Activated naive CD4-positive, alpha-beta T cell treated with anti-CD3 and anti-CD28 coated beads, Interleukin-2, amount 10 ng/mL, durations not matched to agents 7 days and 5 days (primary cell): ENCODE results near the gene NEK7.

Experiments
- CTCF ChIA-PET: fragments of 350-600 bp; sonication (Branson Sonifier 250); formaldehyde crosslinking; loops from one replicate; lab custom pipeline; 2021; ENCODE audit warnings: antibody characterized with exemption; lab: Charles Lee
- DNase-seq: peaks from one replicate; pipeline ENCODE4 v3.0.0-alpha.2; 2020
- H3K27ac Mint-ChIP-seq: one replicate; pipeline ENCODE4 v1.8.0; 2021; ENCODE audit warnings: mild to moderate bottlenecking, moderate library complexity, mixed read lengths
- H3K27me3 Mint-ChIP-seq: one replicate; pipeline ENCODE4 v1.8.0; 2021; ENCODE audit warnings: mild to moderate bottlenecking, mixed read lengths
- H3K36me3 Mint-ChIP-seq: one replicate; pipeline ENCODE4 v1.8.0; 2021; ENCODE audit warnings: mixed read lengths
- H3K4me1 Mint-ChIP-seq: one replicate; pipeline ENCODE4 v1.8.0; 2021; ENCODE audit warnings: mixed read lengths
- H3K4me3 Mint-ChIP-seq: one replicate; pipeline ENCODE4 v1.8.0; 2021; ENCODE audit warnings: mild to moderate bottlenecking, moderate library complexity, mixed read lengths
- H3K9me3 Mint-ChIP-seq: one replicate; pipeline ENCODE4 v1.8.0; 2021; ENCODE audit warnings: mixed read lengths

Gene NEK7

GRCh38 chr1:198254521-198254920, 97.7 kb downstream of the NEK7 start:
- CTCF ChIA-PET: no interaction called here
- DNase-seq: no peak
- Mint-ChIP-seq H3K9me3 (peaks cover 2% of the 10 kb centered on the region), H3K36me3 (peaks cover 9% of the 10 kb centered on the region), H3K27ac (no peak overlapping the region), H3K4me3 (no peak overlapping the region), H3K4me1 (peaks cover 25% of the 10 kb centered on the region), H3K27me3 (no peaks in the 10 kb centered on the region)

GRCh38 chr1:198254948-198255347, 98.2 kb downstream of the NEK7 start:
- no peaks in the 10 kb centered on the region for H3K27me3 Mint-ChIP-seq
- H3K4me3 Mint-ChIP-seq: no peak overlapping the region
- DNase-seq: no peak
- H3K4me1 Mint-ChIP-seq: peaks cover 28% of the 10 kb centered on the region
- peaks cover 2% of the 10 kb centered on the region for H3K9me3 Mint-ChIP-seq
- no peak overlapping the region for H3K27ac Mint-ChIP-seq
- CTCF ChIA-PET: interaction anchor here (1.1 kb wide), 1 partner anchor 53 kb away, joined by 3 read pairs; no protein-coding TSS in a partner anchor
- H3K36me3 Mint-ChIP-seq: peaks cover 8% of the 10 kb centered on the region

GRCh38 chr1:198255784-198256183, 99.0 kb downstream of the NEK7 start:
- Mint-ChIP-seq H3K27me3 (no peaks in the 10 kb centered on the region), H3K4me1 (peaks cover 28% of the 10 kb centered on the region), H3K9me3 (peaks cover 2% of the 10 kb centered on the region), H3K36me3 (peaks cover 9% of the 10 kb centered on the region), H3K27ac (no peak overlapping the region), H3K4me3 (no peak overlapping the region)
- CTCF ChIA-PET: interaction anchor here (1.1 kb wide), 1 partner anchor 54 kb away, joined by 3 read pairs; no protein-coding TSS in a partner anchor
- no peak for DNase-seq

GRCh38 chr1:198258491-198258890, 101.7 kb downstream of the NEK7 start:
- H3K36me3 Mint-ChIP-seq: peaks cover 3% of the 10 kb centered on the region
- no peak overlapping the region for H3K4me3 Mint-ChIP-seq
- DNase-seq: no peak
- CTCF ChIA-PET: interaction anchor here (0.6 kb wide), 1 partner anchor 32 kb away, joined by 3 read pairs; no protein-coding TSS in a partner anchor
- H3K9me3 Mint-ChIP-seq: no peaks in the 10 kb centered on the region
- no peaks in the 10 kb centered on the region for H3K27me3 Mint-ChIP-seq
- H3K4me1 Mint-ChIP-seq: peaks cover 21% of the 10 kb centered on the region
- peak overlapping the region; percentile 60 for H3K27ac Mint-ChIP-seq

GRCh38 chr1:198259333-198260074, 102.7 kb downstream of the NEK7 start:
- Mint-ChIP-seq H3K27me3 (no peaks in the 10 kb centered on the region), H3K4me3 (no peak overlapping the region), H3K36me3 (peaks cover 5% of the 10 kb centered on the region), H3K27ac (no peak overlapping the region), H3K9me3 (no peaks in the 10 kb centered on the region), H3K4me1 (peaks cover 18% of the 10 kb centered on the region)
- CTCF ChIA-PET: interaction anchor here (0.8 kb wide), 1 partner anchor 827 kb away, joined by 3 read pairs; no protein-coding TSS in a partner anchor
- no peak for DNase-seq

GRCh38 chr1:198261886-198262285, 105.1 kb downstream of the NEK7 start:
- CTCF ChIA-PET: interaction anchor here (0.7 to 1.0 kb wide), 2 partner anchors 206 to 393 kb away, joined by 4 read pairs; no protein-coding TSS in a partner anchor

GRCh38 chr1:198263186-198263585, 106.4 kb downstream of the NEK7 start:
- no peak overlapping the region for H3K4me3 Mint-ChIP-seq
- H3K36me3 Mint-ChIP-seq: peaks cover 3% of the 10 kb centered on the region
- H3K27me3 Mint-ChIP-seq: no peaks in the 10 kb centered on the region
- DNase-seq: no peak
- CTCF ChIA-PET: no interaction called here
- H3K27ac Mint-ChIP-seq: no peak overlapping the region
- peaks cover 13% of the 10 kb centered on the region for H3K4me1 Mint-ChIP-seq
- H3K9me3 Mint-ChIP-seq: no peaks in the 10 kb centered on the region

More at GRCh38 chr1:198261886-198262285, 105.1 kb downstream of the NEK7 start:
- H3K9me3 Mint-ChIP-seq: no peaks in the 10 kb centered on the region
- peaks cover 18% of the 10 kb centered on the region for H3K4me1 Mint-ChIP-seq
- DNase-seq: no peak
- no peak overlapping the region for H3K4me3 Mint-ChIP-seq
- H3K27me3 Mint-ChIP-seq: no peaks in the 10 kb centered on the region
- H3K27ac Mint-ChIP-seq: no peak overlapping the region
- H3K36me3 Mint-ChIP-seq: peaks cover 3% of the 10 kb centered on the region

GRCh38 chr1:198264282-198264681, 107.5 kb downstream of the NEK7 start:
- Mint-ChIP-seq H3K4me1 (peaks cover 6% of the 10 kb centered on the region), H3K9me3 (no peaks in the 10 kb centered on the region), H3K27me3 (no peaks in the 10 kb centered on the region), H3K4me3 (no peak overlapping the region), H3K27ac (no peak overlapping the region), H3K36me3 (peaks cover 3% of the 10 kb centered on the region)
- CTCF ChIA-PET: no interaction called here
- DNase-seq: no peak

GRCh38 chr1:198265073-198265661, 108.4 kb downstream of the NEK7 start:
- Mint-ChIP-seq H3K27ac (no peak overlapping the region), H3K4me1 (no peaks in the 10 kb centered on the region), H3K36me3 (peaks cover 3% of the 10 kb centered on the region), H3K27me3 (no peaks in the 10 kb centered on the region), H3K9me3 (no peaks in the 10 kb centered on the region), H3K4me3 (no peak overlapping the region)
- no peak for DNase-seq
- CTCF ChIA-PET: interaction anchor here (1.2 kb wide), 1 partner anchor 11 kb away, joined by 5 read pairs; no protein-coding TSS in a partner anchor

- Mint-ChIP-seq H3K4me1 (no peaks in the 10 kb centered on the region), H3K36me3 (peaks cover 4% of the 10 kb centered on the region), H3K9me3 (no peaks in the 10 kb centered on the region), H3K27me3 (no peaks in the 10 kb centered on the region), H3K4me3 (no peak overlapping the region), H3K27ac (no peak overlapping the region)
- no peak for DNase-seq
- CTCF ChIA-PET: no interaction called here
These were observed 110.3 kb downstream of the NEK7 start for GRCh38 chr1:198267056-198267455.

GRCh38 chr1:198267921-198268320, 111.1 kb downstream of the NEK7 start:
- H3K27me3 Mint-ChIP-seq: no peaks in the 10 kb centered on the region
- CTCF ChIA-PET: no interaction called here
- H3K27ac Mint-ChIP-seq: no peak overlapping the region

GRCh38 chr1:198268784-198269645, 112.2 kb downstream of the NEK7 start:
- Mint-ChIP-seq H3K27ac (no peak overlapping the region), H3K4me3 (no peak overlapping the region), H3K36me3 (peaks cover 4% of the 10 kb centered on the region), H3K27me3 (no peaks in the 10 kb centered on the region), H3K9me3 (no peaks in the 10 kb centered on the region), H3K4me1 (no peaks in the 10 kb centered on the region)
- CTCF ChIA-PET: no interaction called here
- no peak for DNase-seq

More at GRCh38 chr1:198267921-198268320, 111.1 kb downstream of the NEK7 start:
- Mint-ChIP-seq H3K36me3 (peaks cover 4% of the 10 kb centered on the region), H3K9me3 (no peaks in the 10 kb centered on the region), H3K4me3 (no peak overlapping the region), H3K4me1 (no peaks in the 10 kb centered on the region)
- DNase-seq: no peak

GRCh38 chr1:198269646-198269940, 112.8 kb downstream of the NEK7 start:
- H3K27ac Mint-ChIP-seq: no peak overlapping the region
- no peak overlapping the region for H3K4me3 Mint-ChIP-seq
- H3K4me1 Mint-ChIP-seq: no peaks in the 10 kb centered on the region
- H3K27me3 Mint-ChIP-seq: no peaks in the 10 kb centered on the region
- no peaks in the 10 kb centered on the region for H3K9me3 Mint-ChIP-seq
- CTCF ChIA-PET: no interaction called here
- DNase-seq: no peak
- H3K36me3 Mint-ChIP-seq: peaks cover 2% of the 10 kb centered on the region

GRCh38 chr1:198270273-198270828, 113.6 kb downstream of the NEK7 start:
- Mint-ChIP-seq H3K4me3 (no peak overlapping the region), H3K4me1 (no peaks in the 10 kb centered on the region), H3K36me3 (peaks cover 2% of the 10 kb centered on the region), H3K27ac (no peak overlapping the region), H3K27me3 (no peaks in the 10 kb centered on the region), H3K9me3 (no peaks in the 10 kb centered on the region)
- CTCF ChIA-PET: no interaction called here
- no peak for DNase-seq
